HG03354 (cell line): ENCODE results near the gene SLC35F6.

ENCODE experiments used
- ATAC-seq: cut with Tn5 transposase; IDR thresholded peaks from one replicate; pipeline ENCODE4 v1.9.1; 2021; ENCODE audit warnings: mild to moderate bottlenecking; ENCODE audit not compliant: unreplicated experiment, poor library complexity, severe bottlenecking

Gene SLC35F6

DNA sequence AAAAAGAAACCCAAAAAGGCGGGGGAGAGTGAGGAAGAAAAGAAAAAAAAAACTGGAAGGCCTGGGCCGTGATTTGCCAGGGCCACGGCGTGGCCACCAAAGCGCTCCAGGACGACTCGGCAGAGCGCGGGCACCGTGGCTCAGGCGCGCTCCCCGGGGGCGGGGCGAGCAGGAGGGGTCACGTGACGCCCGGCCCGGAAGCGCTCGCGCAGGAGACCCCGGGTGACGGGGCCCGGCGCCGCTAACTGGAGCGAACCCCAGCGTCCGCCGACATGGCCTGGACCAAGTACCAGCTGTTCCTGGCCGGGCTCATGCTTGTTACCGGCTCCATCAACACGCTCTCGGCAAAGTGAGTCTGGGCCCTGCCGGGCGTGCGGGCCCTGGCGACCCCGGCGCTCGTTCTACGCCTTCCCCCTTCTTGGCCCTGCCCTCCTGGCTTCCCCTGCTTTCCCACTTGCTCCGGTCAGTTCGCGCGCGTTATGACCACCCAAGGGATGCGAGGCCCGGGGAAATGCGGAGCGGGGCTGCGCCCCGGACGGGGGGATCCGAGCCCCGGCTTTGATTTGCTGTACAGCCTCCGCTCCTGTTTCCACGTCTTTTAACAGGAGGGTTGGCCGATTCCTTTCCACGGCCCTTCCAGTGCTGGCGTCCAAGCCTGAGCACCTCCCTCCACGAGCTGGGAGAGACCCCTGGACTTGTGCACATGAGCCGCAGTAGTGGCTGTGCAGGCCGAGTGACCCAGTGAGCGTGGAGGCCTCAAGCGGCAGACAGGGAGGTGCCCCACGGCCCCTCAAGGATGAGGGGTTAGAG, at the start of gene SLC35F6:
Gene SLC35F6, plus strand, starts transcription at position 207 of the 810 bp plus-strand sequence. Its CDS starts 66 bp downstream, at position 273.
- ATAC-seq, result peak; percentile 87

- no peak for ATAC-seq
Measured at GRCh38 chr2:26715528-26716270, 48.4 kb upstream of the SLC35F6 start.

- no peak for ATAC-seq
Measured at GRCh38 chr2:26716340-26716739, 47.7 kb upstream of the SLC35F6 start.

DNA sequence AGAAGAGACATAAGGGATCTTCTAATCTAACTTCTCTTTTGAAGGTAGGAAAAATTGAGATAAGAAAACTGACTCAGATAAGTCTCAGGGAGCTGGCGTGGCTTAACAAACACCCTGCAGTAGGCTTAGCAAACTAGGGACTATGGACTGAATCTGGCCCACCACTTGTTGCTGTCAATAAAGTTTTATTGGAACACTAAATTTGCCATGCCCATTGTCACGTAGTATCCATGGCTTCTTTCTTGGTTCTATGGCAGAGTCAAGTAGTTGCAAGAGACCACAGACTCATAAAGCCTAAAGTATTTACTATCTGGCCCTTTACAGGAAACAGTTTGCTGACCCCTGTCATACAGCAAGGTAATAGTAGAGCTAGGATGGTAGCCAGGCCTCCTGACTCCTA, 47.3 kb upstream of the SLC35F6 start:
- ATAC-seq, result no peak

GRCh38 chr2:26717362-26717761, 46.7 kb upstream of the SLC35F6 start:
- no peak for ATAC-seq

- ATAC-seq, result no peak
Measured at GRCh38 chr2:26718949-26719686, 45.0 kb upstream of the SLC35F6 start.

DNA sequence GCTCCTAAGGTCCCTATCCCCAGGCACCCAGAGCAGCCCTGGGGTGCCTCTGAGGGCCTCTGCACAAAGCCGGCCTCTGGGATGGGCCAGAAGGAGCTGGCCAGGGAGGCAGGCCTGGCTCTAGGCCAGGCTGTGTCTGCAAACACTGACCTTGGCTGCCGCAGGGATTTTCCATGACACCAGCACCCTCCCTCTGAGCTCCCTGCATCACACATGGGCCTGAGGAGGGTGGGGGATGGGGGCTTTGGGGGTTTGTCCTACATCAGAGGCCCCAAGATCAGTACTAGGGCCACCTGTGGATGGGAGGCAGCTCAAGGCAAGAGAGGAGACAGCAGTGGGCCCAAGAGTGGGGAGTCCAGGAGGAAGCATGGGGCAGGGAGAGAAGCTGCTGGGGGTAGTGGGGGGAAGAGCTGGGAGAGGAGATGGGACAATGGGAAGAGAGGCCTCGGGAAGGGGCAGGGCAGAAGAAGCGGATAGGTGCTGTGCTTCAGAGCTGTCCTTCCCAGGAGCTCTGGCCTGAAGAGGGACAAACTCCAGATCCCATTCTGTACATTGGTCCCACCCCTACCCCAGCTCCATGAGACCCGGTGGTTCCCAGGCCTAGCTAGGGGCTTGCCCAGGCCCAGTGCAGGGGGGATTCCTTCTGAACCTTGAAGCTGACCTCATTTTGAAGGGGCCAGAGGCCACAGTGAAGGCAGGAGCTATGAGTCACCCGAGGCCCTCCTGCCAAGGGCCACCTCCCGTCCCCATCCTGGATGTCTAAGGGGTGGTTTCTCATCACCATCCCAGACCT, 43.6 kb upstream of the SLC35F6 start:
- no peak for ATAC-seq

DNA sequence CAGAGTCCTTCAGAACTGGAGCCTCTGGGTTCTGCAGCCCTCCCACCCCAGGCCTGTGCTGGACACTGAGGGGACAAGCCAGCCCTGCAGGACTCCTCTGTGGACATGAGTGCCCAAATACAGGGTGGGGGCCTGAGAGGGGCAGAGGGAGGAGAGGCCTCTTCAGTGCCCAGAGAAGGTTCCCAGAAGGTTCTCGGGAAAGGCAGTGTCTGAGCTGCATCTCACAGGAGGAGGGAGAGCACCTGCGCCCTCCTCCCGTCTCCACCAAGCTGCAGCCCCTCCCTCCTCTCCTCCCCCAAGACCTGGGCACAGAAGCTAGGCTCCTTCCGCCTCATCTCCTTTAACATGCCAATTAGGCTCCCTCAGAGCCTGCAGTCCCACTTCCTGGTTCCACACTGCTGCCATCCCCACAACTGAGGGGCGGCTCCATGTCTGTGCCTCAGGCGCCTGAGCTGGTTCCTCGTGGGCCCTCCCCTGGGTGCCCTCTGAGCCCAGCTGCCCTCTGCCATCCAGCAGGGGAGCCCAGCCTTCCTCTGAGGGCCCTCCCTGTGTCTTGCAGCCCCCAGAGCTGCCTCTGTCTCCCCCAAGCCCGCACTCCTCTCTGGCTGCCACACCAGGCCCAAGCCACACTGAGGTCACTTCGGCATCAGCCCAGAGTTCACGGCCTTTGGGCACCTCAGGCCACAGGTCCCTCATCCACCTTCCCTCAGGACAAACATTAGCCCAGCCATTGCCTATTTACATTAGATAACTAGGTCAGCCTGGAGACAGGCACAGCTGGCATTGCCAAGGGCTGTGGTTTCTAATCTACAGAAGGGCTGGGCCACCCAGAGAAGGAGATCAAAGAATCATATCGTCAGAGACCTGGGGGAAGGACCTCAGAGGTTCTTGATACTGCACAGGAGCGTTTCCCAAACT, 42.7 kb upstream of the SLC35F6 start:
- no peak for ATAC-seq

DNA sequence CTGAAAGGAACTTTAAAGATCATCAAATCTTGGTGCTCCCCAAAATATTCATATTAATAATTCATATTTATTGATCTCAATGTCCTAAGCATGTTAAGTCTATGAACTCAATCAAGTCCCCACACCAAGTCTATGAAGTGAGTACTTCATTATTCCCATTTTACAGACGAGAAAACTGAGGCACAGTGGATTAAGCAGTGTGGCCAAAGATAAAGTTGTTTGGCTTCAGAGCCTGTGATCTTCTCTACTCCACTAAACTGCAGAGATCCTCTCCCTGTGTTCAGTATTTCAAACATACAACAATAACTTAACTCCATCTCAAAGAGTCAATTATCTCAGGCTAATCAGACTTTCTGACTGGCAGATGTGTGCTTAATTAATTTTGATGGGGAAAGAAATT, 41.8 kb upstream of the SLC35F6 start:
- ATAC-seq, result no peak

DNA sequence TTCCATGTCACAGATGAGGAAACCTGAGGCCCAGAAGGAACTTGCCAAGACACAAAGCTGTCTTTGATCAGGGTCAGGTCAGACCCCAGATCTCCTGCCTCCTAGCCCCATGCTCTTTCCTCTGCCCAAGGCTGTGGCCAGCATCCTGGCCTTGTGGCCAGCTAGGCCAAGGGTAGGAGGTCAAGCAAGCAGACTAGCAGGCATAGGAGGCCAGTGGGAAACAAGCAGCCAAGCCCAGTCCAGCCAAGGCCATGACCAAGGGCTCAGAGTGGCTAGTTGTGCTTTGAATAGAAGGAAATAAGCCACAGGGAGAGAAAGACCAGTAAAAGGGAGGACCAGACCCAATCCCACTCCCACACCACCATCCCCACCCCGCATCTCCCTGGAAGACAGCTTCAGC, 41.2 kb upstream of the SLC35F6 start:
- ATAC-seq, result no peak

GRCh38 chr2:26723475-26723874, 40.6 kb upstream of the SLC35F6 start:
- ATAC-seq, result no peak

DNA sequence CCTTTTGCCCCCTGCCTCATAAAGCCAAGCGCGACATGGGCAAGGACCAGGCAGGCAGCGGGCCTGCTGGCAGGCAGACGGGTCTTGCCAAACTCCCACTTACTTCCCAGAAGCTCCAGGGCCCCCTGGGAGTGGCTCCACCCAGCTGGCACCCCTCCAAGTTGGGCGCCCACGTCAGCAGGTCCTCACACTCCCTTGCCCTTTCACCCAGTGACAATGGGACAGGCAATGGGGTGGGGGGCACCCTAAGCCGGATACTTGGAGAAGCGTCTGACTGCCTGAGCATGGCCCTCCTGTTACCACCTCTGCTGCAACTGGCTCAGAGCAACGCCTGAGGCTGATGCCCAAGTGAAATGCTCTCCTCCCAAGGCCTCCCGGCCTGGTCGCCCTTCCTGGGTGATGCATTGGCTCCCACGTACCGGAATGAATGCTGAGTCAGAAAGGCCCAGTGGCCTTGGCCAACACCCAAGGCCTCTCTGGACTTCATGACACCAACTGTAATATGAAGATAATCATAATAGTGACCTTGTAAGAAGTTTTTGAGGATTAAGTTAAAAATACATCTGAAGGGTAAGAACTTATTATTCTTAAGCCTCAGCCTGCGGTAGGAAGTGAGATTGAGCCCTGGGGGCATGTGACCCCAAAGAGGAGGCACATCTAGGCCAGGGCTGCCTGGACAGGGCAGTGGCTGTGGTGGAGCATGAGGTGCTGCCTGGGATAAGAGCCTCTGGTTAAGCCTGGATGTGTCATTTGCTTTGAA, 39.9 kb upstream of the SLC35F6 start:
- ATAC-seq, result no peak

- no peak for ATAC-seq
Measured at GRCh38 chr2:26724784-26725520, 39.1 kb upstream of the SLC35F6 start.

GRCh38 chr2:26725521-26725820, 38.6 kb upstream of the SLC35F6 start:
- ATAC-seq, result no peak

- no peak for ATAC-seq
Measured at GRCh38 chr2:26726228-26726627, 37.9 kb upstream of the SLC35F6 start.

DNA sequence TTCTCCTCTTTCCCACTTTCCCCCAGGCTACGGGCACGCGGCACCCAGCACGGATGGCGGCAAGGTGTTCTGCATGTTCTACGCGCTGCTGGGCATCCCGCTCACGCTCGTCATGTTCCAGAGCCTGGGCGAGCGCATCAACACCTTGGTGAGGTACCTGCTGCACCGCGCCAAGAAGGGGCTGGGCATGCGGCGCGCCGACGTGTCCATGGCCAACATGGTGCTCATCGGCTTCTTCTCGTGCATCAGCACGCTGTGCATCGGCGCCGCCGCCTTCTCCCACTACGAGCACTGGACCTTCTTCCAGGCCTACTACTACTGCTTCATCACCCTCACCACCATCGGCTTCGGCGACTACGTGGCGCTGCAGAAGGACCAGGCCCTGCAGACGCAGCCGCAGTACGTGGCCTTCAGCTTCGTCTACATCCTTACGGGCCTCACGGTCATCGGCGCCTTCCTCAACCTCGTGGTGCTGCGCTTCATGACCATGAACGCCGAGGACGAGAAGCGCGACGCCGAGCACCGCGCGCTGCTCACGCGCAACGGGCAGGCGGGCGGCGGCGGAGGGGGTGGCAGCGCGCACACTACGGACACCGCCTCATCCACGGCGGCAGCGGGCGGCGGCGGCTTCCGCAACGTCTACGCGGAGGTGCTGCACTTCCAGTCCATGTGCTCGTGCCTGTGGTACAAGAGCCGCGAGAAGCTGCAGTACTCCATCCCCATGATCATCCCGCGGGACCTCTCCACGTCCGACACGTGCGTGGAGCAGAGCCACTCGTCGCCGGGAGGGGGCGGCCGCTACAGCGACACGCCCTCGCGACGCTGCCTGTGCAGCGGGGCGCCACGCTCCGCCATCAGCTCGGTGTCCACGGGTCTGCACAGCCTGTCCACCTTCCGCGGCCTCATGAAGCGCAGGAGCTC, 36.2 kb upstream of the SLC35F6 start:
- no peak for ATAC-seq

DNA sequence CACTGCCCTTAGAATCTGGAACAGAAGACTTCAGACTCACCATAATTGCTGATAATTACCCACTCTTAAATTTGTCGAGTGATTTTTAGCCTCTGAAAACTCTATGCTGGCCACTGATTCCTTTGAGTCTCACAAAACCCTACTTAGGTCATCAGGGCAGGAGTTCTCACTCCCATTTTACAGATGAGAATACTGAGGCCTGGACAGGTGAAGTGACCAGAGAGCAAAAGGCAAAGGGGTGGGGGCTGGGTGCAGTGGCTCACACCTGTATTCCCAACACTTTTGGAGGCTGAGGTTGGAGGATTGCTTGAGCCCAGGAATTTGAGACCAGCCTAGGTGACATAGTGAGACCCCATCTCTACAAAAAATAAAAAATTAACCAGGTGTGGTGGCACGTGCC, 34.8 kb upstream of the SLC35F6 start:
- ATAC-seq, result no peak
